Measurements from ENCODE around the gene CD1C.
"Not testable (repeated sequence)": the region's sequence is repeated elsewhere in the genome, so short reads cannot be mapped to it uniquely, and the experiment has no call there.

Gene CD1C

DNA sequence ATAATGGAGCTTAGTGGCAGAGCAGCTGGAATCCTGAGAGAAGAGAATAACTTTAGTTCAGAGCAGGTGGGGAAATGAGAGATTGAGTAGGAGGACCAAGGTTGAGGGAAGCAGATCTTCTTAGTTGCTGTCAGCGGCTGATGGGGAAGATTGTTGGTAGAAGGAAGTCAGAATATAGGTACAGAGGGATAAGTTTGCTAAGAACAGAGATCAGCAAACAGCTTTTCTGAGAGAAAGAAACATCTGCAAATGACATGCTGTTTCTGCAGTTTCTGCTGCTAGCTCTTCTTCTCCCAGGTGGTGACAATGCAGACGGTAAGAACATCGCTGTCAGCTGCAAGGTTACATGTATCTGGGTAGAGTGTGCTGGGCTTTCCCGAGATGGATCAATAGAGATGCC lies at the start of gene CD1C:
Gene CD1C (plus strand): TSS at position 113 of the 400 bp plus-strand sequence. CDS start 142 bp downstream, at position 255.
- Mint-ChIP-seq H3K4me3 (no peak within 1 kb of the TSS), H3K27ac (no peak within 1 kb of the TSS), H3K4me1 (peaks cover 22% of the 10 kb centered on the region), H3K27me3 (peaks cover 20% of the 10 kb centered on the region), H3K9me3 (no peaks in the 10 kb centered on the region)
- DNase-seq (no peak), ATAC-seq (no peak)

DNA sequence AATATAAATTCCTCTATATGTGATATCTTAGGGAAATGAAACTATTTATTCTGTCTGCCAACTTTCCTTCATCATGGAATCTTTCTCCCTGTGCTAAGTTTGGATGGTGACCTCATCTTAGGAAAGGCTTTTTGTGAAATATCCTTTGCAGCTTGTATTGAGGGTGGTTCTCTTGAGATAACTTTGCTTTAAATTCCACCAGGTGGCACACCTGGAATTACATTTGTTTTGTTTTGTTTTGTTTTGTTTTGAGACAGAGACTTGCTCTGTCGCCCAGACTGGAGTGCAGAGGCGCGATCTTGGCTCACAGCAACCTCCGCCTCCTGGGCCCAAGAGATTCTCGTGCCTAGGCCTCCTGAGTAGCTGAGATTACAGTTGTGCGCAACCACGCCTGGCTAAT lies 43.1 kb upstream of the CD1C start:
- Mint-ChIP-seq H3K27ac (no peak overlapping the region), H3K9me3 (no peaks in the 10 kb centered on the region), H3K4me1 (peaks cover 20% of the 10 kb centered on the region), H3K4me3 (no peak overlapping the region), H3K27me3 (peaks cover 52% of the 10 kb centered on the region)
- DNase-seq (no peak), ATAC-seq (no peak)

DNA sequence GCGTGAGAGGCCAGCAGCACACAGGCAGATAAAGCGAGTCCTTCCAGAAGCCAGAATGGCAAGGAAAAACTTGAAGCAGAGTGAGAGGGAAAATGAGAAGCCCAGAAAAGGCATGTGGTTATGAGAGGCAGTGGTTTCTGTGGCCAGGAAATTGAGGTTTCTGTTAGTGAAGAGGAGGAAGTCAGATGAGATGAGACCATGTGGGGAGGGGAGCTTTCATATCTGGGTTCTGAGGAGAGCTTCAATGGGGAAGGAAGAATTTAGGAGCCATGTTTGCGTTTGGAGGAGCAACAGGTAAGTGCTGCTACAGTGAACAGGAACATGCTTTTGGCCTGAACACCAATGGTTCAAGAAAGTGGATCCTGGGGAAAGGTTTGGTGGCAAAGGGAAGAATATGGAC lies 41.6 kb upstream of the CD1C start:
- no peaks in the 10 kb centered on the region for H3K9me3 Mint-ChIP-seq
- no peak overlapping the region for H3K27ac Mint-ChIP-seq
- no peak overlapping the region for H3K4me3 Mint-ChIP-seq
- peak; percentile 71 for ATAC-seq
- peak; percentile 2 to 22 for DNase-seq
- peaks cover 20% of the 10 kb centered on the region for H3K4me1 Mint-ChIP-seq
- H3K27me3 Mint-ChIP-seq = peaks cover 49% of the 10 kb centered on the region

DNA sequence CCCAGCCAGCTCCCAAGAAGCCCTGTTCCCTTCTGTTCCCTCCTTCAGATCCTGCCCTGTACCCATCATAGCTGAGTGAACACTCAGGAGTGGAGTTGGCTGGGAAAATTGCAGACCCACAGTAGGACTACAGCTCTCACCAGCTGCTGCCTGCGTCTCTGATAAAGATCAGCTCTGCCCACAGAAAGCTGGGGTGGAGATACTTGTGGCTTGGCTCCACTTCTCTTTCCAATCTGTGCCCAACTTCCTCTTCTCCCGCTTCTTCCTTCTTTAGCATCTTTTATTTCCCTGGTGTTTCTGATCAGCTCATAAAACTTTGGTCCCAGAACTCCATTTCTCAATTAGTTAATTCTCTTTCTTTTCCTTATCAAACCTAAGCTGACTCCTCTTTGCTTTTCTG lies 41.0 kb upstream of the CD1C start:
- Mint-ChIP-seq H3K4me1 (peaks cover 20% of the 10 kb centered on the region), H3K9me3 (no peaks in the 10 kb centered on the region), H3K27ac (peak overlapping the region in 1 of 2 donors; percentile 19), H3K27me3 (peaks cover 43% of the 10 kb centered on the region), H3K4me3 (no peak overlapping the region)
- no peak for DNase-seq
- ATAC-seq = no peak

DNA sequence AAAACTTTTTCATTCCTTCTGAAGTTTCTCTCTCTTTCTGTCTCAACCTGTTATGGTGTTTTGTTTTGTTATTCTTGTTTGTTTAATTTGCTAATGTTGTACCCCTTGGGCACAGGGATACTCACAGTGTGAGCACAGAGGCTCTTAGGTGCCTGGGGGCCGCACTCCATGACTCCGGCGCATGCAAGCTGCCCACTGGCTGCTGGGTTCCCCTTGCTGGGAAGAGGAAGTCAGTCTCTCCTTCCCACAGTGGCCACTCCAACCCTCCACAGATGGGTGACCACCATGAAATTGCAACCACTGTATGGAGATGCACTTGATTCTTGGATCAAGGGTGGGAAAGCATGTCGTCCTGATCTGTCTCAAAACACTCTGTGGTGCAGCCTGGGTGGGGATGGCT lies 40.1 kb upstream of the CD1C start:
- peaks cover 36% of the 10 kb centered on the region for H3K27me3 Mint-ChIP-seq
- ATAC-seq (no peak), DNase-seq (no peak)
- H3K4me3 Mint-ChIP-seq = no peak overlapping the region
- H3K4me1 Mint-ChIP-seq = peaks cover 20% of the 10 kb centered on the region
- no peak overlapping the region for H3K27ac Mint-ChIP-seq
- H3K9me3 Mint-ChIP-seq = no peaks in the 10 kb centered on the region

DNA sequence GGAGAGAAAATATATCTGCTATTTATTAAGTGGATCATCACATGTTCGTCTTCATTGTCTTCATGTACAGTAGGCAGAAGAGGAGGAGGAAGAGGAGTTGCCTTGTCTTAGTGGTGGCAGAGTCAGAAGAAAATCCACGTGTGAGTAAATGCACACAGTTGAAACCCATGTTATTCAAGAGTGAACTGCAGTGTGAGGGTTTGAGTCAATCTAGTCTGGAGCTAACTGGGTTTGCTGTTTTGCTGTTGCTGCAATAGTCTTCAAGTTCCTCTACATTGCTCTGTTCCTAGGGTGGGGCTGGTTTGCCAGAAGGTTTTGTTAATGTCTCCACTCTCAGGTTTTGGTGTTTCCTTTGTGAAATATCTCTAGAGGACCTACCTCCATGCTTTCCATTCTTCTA lies 38.6 kb upstream of the CD1C start:
- Mint-ChIP-seq H3K4me3 (no peak overlapping the region), H3K27ac (no peak overlapping the region), H3K27me3 (peaks cover 36% of the 10 kb centered on the region), H3K9me3 (no peaks in the 10 kb centered on the region), H3K4me1 (peaks cover 20% of the 10 kb centered on the region)
- DNase-seq (no peak), ATAC-seq (no peak)

DNA sequence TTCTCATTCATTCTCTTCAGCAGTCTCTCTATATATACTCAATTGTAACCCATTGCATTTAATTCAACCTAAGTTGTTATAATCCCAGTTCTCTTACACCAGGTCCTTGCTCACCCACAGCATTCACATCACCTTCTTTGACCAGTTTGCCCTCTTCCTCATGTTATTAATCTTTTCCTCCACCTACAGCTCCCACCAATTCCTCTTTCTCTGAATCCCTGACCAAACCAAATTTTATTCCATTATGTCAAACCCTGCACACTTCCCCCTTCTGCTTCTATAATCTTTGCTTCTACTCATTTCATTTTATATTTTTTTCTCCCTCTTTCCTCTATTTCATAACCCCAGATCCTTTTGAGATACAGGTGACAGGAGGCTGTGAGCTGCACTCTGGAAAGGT lies 34.1 kb upstream of the CD1C start:
- Mint-ChIP-seq H3K4me1 (no peaks in the 10 kb centered on the region), H3K4me3 (no peak overlapping the region), H3K27ac (no peak overlapping the region), H3K27me3 (peaks cover 11% of the 10 kb centered on the region), H3K9me3 (no peaks in the 10 kb centered on the region)
- ATAC-seq (no peak), DNase-seq (no peak)

DNA sequence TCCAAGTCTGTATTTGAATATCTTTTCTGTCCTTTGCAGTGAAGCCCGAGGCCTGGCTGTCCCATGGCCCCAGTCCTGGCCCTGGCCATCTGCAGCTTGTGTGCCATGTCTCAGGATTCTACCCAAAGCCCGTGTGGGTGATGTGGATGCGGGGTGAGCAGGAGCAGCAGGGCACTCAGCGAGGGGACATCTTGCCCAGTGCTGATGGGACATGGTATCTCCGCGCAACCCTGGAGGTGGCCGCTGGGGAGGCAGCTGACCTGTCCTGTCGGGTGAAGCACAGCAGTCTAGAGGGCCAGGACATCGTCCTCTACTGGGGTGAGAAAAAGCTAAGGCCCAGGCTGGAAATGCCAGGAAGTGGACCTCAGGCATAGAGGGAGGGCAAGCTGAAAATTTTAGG lies 33.0 kb upstream of the CD1C start:
- H3K27me3 Mint-ChIP-seq = peaks cover 14% of the 10 kb centered on the region
- DNase-seq, ATAC-seq, H3K4me3 Mint-ChIP-seq, H3K27ac Mint-ChIP-seq, H3K9me3 Mint-ChIP-seq, H3K4me1 Mint-ChIP-seq: not testable (repeated sequence)

DNA sequence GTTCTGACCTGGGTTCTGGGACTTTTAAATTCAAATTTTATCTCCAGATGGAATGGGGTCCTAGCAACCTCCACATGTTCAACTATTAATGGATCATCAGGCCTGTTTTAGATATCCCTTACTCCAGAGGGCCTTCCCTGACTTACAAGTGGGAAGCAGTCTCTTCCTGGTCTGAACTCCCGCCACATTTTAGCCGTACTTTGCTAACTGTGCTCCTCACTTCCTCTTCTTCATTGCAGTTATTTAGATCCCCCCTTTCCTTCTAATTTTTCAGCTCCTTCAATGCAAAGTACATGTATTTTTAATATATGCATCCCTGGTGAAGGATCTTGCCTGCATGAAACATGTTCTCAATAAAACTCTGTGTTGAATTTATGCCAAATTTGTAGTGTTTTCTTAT lies 31.8 kb upstream of the CD1C start:
- no peak for DNase-seq
- no peak for ATAC-seq
- Mint-ChIP-seq H3K9me3 (no peaks in the 10 kb centered on the region), H3K27me3 (peaks cover 17% of the 10 kb centered on the region), H3K4me1 (no peaks in the 10 kb centered on the region), H3K27ac (no peak overlapping the region), H3K4me3 (no peak overlapping the region)

DNA sequence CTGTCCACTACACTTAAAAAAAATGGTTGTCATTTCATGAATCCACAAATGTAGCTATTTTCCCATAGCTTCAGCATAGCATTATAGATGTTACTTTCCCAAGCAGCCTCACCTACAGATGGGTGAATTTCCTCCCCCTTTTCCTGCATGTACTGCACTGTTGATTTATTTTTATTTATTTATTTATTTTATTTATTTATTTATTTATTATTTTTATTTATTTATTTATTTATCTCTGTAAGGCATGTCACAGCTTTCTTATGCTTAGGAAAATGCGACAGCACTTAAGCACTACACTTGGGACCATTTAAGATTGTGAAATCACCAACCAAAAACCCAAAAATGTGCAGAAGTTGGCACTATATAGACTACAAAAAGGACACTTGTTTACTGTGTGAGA lies 30.6 kb upstream of the CD1C start:
- ATAC-seq (no peak), DNase-seq (no peak)
- Mint-ChIP-seq H3K27me3 (peaks cover 17% of the 10 kb centered on the region), H3K9me3 (no peaks in the 10 kb centered on the region), H3K4me1 (no peaks in the 10 kb centered on the region), H3K4me3 (no peak overlapping the region), H3K27ac (no peak overlapping the region)

DNA sequence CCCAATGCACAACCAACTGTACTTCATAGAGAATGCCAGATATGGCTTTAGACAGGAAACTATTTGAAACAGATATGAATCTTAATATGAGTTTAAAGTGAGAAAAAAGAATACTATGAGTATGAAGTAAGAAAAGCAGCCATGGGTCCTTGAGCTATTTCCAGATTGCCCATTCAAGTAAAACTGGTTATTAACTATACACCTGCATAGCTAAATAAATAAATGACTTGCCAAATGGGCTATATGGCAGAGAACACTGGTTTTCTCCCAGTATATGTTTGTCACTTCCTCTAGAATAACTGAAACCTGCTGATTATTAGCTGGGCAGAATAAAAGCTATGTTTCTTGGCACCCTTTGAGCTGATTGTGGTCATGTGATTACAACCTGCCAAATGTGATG lies 17.0 kb upstream of the CD1C start:
- Mint-ChIP-seq H3K27me3 (no peaks in the 10 kb centered on the region), H3K4me3 (no peak overlapping the region), H3K4me1 (no peaks in the 10 kb centered on the region), H3K27ac (no peak overlapping the region), H3K9me3 (peaks cover 0 to 7% of the 10 kb centered on the region in 2 donors)
- no peak for DNase-seq
- ATAC-seq = no peak

DNA sequence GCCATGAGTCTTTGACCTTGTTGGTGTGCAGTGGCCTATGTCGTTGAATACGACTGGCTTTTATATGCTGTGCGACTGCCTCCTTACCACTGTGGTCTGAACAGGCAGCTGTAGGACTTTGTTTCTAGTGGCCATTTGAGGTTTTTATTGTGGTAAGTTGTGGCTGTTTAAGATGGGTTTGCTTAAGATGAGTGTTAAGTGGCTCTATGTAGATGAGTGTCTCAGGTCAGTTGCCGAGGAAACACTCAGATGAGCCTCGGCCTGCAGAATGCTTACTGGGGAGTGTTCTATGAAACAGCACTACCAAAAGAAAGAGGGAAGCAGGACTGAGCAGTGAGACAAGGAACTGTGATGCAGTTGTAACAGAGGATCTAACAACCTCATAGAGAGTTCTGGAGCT lies 14.9 kb upstream of the CD1C start:
- no peaks in the 10 kb centered on the region for H3K4me1 Mint-ChIP-seq
- H3K9me3 Mint-ChIP-seq = peaks cover under 1 to 6% of the 10 kb centered on the region in 2 donors
- no peak for ATAC-seq
- no peak overlapping the region for H3K27ac Mint-ChIP-seq
- no peak overlapping the region for H3K4me3 Mint-ChIP-seq
- DNase-seq = no peak
- H3K27me3 Mint-ChIP-seq = no peaks in the 10 kb centered on the region

DNA sequence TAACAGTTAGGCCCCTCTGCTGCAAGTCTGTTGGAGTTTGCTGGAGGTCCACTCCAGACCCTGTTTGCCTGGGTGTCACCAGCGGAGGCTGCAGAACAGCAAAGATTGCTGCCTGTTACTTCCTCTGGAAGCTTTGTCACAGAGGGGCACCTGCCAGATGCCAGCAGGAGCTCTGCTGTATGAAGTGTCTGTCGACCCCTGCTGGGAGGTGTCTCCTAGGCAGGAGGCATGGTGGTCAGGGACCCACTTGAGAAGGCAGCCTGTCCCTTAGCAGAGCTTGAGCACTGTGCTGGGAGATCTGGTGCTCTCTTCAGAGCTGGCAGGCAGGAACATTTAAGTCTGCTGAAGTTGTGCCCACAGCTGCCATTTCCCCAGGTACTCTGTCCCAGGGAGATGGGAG lies 7.3 kb upstream of the CD1C start:
- ATAC-seq, H3K27ac Mint-ChIP-seq, DNase-seq, H3K4me3 Mint-ChIP-seq: not testable (repeated sequence)
- Mint-ChIP-seq H3K27me3 (peaks cover 20% of the 10 kb centered on the region), H3K4me1 (peaks cover 22% of the 10 kb centered on the region), H3K9me3 (peaks cover 16 to 17% of the 10 kb centered on the region in 2 donors)

DNA sequence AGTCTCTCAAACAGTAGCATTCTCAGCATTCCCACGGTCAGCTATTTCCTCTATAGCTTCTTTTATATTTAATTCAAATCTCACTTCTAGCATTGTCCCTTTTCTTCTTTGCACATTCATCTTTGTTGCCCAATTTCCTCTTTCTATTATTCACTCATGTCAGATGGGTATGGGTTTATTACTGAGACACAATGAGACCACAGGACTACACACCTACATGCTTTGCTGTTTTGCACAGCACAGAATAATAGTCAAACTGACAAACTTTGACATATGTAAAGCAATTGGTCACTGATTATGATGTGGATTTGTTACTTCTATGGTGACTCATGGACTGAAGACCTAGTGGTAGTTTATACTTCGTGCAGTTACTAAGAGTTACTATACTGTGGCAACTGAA lies 5.8 kb upstream of the CD1C start:
- DNase-seq (no peak), ATAC-seq (peak; percentile 80)
- H3K4me1 Mint-ChIP-seq = peaks cover 22% of the 10 kb centered on the region
- H3K27ac Mint-ChIP-seq = no peak overlapping the region
- peaks cover 11 to 17% of the 10 kb centered on the region in 2 donors for H3K9me3 Mint-ChIP-seq
- peaks cover 20% of the 10 kb centered on the region for H3K27me3 Mint-ChIP-seq
- H3K4me3 Mint-ChIP-seq = no peak overlapping the region

DNA sequence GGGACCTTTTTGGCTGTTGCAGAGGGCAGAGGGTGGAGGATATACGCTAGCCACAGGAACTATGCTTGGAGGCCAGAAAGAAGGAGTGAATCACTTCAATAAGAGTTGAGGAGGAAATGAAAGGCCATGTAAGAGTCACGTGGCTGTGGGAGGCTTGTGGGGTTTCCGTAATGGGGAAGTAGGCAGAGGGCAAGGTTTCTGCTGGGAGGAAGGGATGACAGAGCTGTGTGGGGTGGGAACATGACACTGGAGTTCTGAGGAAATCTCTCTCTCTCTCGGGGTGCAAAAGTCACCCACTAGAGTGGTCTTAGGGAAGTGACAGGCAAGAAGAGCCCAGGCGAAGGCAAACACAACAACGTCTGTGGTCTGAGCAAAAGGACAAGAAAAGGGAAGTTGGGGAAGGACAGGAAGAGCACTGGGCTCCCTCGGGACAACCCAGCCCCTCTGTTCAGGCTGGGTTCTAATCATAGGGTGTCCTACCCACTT lies 3.9 kb upstream of the CD1C start:
- Mint-ChIP-seq H3K4me3 (peak overlapping the region; percentile 35 to 57), H3K27me3 (peaks cover 20% of the 10 kb centered on the region), H3K27ac (peak overlapping the region; percentile 5 to 71), H3K4me1 (peaks cover 22% of the 10 kb centered on the region), H3K9me3 (peaks cover 10 to 17% of the 10 kb centered on the region in 2 donors)
- ATAC-seq (peak; percentile 62), DNase-seq (peak in 1 of 2 donors; percentile 13)

DNA sequence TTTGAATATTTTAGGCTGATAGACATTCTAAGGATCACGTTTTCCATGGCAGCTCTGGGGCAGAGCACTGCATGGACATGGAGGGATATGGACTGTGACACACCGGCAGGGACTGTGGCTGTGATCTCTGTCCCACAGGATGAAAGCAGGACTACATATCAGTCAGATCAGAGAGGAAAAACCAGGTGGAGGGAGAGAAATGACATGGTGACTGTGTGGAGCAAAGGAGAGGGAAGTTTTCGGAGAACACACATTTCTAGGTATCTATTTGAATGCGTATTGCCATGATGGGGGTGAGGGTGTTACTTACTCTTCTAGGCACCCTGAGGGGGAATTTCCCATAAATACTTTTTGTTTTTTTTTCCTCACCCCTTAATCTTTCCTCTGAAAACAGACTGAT lies 3.2 kb upstream of the CD1C start:
- DNase-seq (no peak), ATAC-seq (peak; percentile 35)
- Mint-ChIP-seq H3K27me3 (peaks cover 20% of the 10 kb centered on the region), H3K27ac (peak overlapping the region in 1 of 2 donors; percentile 94), H3K9me3 (peaks cover 9 to 10% of the 10 kb centered on the region in 2 donors), H3K4me1 (peaks cover 22% of the 10 kb centered on the region), H3K4me3 (peak overlapping the region in 1 of 2 donors; percentile 47)

DNA sequence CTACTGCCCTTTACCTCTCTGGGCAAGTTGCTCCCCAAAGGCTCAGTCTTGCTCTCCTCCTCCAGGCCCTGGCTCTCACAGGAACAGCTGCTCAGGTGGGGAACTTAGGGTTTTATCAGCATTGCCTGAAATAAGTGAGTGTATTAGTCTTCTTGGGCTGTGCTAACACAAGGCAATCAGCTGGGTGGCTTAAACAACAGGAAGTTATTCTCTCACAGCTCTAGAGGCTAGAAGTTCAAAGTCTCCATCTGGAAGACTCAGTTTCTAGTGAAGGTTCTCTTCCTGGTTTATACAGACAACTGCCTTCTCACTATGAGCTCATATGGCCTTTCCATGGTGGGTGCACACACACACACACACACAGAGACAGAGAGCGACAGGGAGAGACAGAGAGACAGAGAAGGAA lies 2.8 kb upstream of the CD1C start:
- H3K27ac Mint-ChIP-seq = peak overlapping the region in 1 of 2 donors; percentile 87
- peaks cover 22% of the 10 kb centered on the region for H3K4me1 Mint-ChIP-seq
- ATAC-seq (peak; percentile 19), DNase-seq (no peak)
- peaks cover 4 to 6% of the 10 kb centered on the region in 2 donors for H3K9me3 Mint-ChIP-seq
- H3K4me3 Mint-ChIP-seq = no peak overlapping the region
- peaks cover 20% of the 10 kb centered on the region for H3K27me3 Mint-ChIP-seq
